ENCODE results near the gene ZNF592. TPM values are rescaled to one million over a fixed set of nuclear protein-coding genes. Genes with fewer than 3 reads are reported as not detected.
A peak's percentile ranks its signal among the peaks of the same experiment; 100 is the strongest.

Gene ZNF592
- total RNA-seq, 1 donor from 2014 or later: 42.3 TPM

DNA sequence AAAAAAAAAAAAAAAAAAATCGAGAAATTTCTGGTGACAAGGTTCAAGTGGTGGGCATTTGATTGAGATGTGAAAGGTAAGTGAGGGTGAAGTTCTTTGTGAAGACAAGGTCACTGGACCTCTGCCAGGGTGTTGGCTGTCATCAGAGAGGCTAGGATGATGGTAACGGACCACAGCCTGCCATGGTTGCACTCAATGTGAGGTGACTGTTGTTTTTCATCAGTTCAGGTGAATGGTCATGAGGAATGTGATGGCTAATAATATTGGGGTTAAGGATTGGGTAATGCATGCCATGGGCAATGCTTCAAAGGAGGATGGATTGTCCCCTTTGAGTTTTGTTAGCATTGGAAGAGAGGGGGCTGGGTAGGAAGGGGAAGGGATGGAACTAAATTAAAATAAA lies 64.5 kb downstream of the ZNF592 start:
- Mint-ChIP-seq H3K9me3 (ENCODE audit: unreplicated experiment) (peaks cover 12% of the 10 kb centered on the region), H3K4me1 (ENCODE audit: low read depth, unreplicated experiment) (peaks cover 21% of the 10 kb centered on the region), H3K36me3 (ENCODE audit: unreplicated experiment) (peaks cover 3% of the 10 kb centered on the region), H3K4me3 (ENCODE audit: unreplicated experiment) (no peak overlapping the region), H3K27me3 (ENCODE audit: unreplicated experiment) (peaks cover 18% of the 10 kb centered on the region), H3K27ac (ENCODE audit: unreplicated experiment) (no peak overlapping the region)
- TF ChIP-seq, protein P1, sequence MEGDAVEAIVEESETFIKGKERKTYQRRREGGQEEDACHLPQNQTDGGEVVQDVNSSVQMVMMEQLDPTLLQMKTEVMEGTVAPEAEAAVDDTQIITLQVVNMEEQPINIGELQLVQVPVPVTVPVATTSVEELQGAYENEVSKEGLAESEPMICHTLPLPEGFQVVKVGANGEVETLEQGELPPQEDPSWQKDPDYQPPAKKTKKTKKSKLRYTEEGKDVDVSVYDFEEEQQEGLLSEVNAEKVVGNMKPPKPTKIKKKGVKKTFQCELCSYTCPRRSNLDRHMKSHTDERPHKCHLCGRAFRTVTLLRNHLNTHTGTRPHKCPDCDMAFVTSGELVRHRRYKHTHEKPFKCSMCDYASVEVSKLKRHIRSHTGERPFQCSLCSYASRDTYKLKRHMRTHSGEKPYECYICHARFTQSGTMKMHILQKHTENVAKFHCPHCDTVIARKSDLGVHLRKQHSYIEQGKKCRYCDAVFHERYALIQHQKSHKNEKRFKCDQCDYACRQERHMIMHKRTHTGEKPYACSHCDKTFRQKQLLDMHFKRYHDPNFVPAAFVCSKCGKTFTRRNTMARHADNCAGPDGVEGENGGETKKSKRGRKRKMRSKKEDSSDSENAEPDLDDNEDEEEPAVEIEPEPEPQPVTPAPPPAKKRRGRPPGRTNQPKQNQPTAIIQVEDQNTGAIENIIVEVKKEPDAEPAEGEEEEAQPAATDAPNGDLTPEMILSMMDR (IDR thresholded peaks at IDR 0.05; ENCODE audit: partially characterized antibody, unreplicated experiment): no peak
- no peak for DNase-seq

DNA sequence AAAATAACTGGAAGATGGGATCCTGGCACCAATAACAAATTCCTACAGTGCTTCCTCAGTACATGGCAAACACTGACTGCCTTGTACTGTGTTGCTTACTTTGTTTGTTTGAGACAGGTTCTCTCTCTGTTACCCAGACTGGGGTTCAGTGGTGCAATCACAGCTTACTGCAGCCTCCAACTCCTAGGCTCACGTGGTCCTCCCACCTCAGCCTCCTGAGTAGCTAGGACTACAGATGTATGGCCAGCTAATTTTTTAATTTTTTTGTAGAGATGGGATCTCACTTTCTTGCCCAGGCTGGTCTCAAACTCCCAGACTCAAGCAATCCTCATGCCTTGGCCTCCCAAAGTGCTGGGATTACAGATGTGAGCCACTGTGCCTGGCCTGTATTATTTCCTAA lies 65.0 kb downstream of the ZNF592 start:
- Mint-ChIP-seq H3K9me3 (ENCODE audit: unreplicated experiment) (peaks cover 12% of the 10 kb centered on the region), H3K27me3 (ENCODE audit: unreplicated experiment) (peaks cover 21% of the 10 kb centered on the region), H3K4me1 (ENCODE audit: low read depth, unreplicated experiment) (peaks cover 25% of the 10 kb centered on the region), H3K36me3 (ENCODE audit: unreplicated experiment) (peaks cover 3% of the 10 kb centered on the region), H3K4me3 (ENCODE audit: unreplicated experiment) (no peak overlapping the region), H3K27ac (ENCODE audit: unreplicated experiment) (no peak overlapping the region)
- TF ChIP-seq, protein P1 (IDR thresholded peaks at IDR 0.05; ENCODE audit: partially characterized antibody, unreplicated experiment): no peak
- DNase-seq: no peak

DNA sequence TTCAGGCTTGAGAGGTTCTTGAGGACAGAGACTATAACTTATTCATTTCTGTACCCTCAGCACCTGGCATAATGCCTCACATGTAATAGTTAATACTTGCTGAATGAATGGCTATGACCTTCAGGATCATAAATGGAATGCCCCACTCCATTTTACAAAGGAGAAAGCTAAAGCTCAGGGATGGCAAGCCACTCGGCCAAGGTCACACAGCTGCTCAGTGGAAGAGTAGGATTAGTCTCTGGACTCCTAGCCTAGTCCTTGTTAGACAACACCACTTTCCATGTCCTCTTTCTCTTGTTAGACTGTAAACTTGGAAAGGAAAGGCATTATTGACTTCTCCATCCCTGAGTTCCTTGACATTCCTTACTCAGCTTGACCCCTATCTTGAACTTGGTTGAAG lies 65.5 kb downstream of the ZNF592 start:
- Mint-ChIP-seq H3K4me1 (ENCODE audit: low read depth, unreplicated experiment) (peaks cover 25% of the 10 kb centered on the region), H3K4me3 (ENCODE audit: unreplicated experiment) (no peak overlapping the region), H3K27ac (ENCODE audit: unreplicated experiment) (no peak overlapping the region), H3K36me3 (ENCODE audit: unreplicated experiment) (peaks cover 3% of the 10 kb centered on the region), H3K27me3 (ENCODE audit: unreplicated experiment) (peaks cover 21% of the 10 kb centered on the region), H3K9me3 (ENCODE audit: unreplicated experiment) (peaks cover 12% of the 10 kb centered on the region)
- DNase-seq: no peak
- TF ChIP-seq, protein P1 (IDR thresholded peaks at IDR 0.05; ENCODE audit: partially characterized antibody, unreplicated experiment): no peak

DNA sequence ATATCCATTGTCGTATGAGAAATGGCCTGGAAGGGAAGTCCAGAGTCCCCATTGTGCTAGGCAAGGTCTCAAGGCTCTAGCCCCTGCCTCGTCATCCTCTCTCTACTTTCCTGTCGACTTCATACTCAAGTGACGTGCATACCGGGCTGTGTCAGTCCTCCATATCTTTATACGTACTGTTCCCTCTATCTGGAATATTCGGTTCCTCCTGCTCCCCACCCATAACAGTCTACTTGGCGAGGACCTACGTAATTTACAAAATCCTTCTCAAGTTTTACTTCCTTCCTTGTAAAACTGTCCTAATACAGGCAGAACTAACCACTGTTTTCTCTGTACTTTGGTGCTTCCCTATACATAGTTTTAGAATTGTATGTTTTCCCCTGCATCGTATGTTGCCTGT lies 66.5 kb downstream of the ZNF592 start:
- Mint-ChIP-seq H3K4me1 (ENCODE audit: low read depth, unreplicated experiment) (peaks cover 31% of the 10 kb centered on the region), H3K27me3 (ENCODE audit: unreplicated experiment) (peaks cover 20% of the 10 kb centered on the region), H3K9me3 (ENCODE audit: unreplicated experiment) (peaks cover 12% of the 10 kb centered on the region), H3K27ac (ENCODE audit: unreplicated experiment) (no peak overlapping the region), H3K4me3 (ENCODE audit: unreplicated experiment) (no peak overlapping the region), H3K36me3 (ENCODE audit: unreplicated experiment) (peaks cover 3% of the 10 kb centered on the region)
- DNase-seq: no peak
- TF ChIP-seq, protein P1 (IDR thresholded peaks at IDR 0.05; ENCODE audit: partially characterized antibody, unreplicated experiment): no peak

DNA sequence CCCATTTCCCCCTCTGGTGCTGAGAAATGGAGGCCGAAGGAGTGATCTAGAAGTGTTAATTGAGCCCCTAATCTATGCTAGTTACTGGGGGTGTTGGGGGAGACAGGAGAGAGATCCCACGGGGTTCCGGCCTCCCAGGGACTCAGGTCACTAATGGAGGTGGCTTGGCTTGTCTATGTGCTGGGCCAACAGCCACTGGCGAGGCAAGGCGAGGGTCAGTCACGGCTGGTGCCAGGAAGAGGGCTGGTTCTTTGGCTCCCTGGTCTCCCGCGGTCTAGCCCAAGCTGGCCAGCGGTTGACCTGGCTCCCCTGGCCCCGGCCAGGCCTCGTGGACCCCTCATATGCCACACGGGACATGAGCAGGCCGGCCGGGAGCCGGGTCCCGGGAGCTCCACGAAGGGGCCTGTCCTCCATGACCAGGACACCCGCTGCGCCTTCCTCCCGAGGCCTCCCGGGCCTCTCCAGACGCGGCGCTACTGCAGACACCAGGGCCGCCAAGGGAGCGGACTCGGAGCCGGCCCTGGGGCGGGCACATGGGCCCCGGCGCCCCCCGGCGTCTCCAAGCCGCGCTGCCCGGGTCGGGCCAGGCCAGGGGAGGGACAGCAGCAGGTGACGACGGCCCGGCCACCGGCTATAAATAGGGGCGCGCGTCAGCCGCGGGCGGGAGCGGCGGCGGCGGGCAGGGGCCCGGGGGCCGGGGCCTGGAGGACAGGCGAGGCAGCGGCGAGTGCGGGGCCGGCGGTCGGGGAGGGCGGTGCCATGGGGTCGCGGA lies 68.5 kb downstream of the ZNF592 start, which contains the start of gene ALPK3:
ALPK3 (plus strand) TSS at position 663 of the 772 bp plus-strand sequence; CDS start at position 760, 97 bp downstream.
- TF ChIP-seq, protein P1 (IDR thresholded peaks at IDR 0.05; ENCODE audit: partially characterized antibody, unreplicated experiment): no peak
- peaks cover 6% of the 10 kb centered on the region for H3K9me3 Mint-ChIP-seq (ENCODE audit: unreplicated experiment)
- peak within 1 kb of the TSS; percentile 72 for H3K4me3 Mint-ChIP-seq (ENCODE audit: unreplicated experiment)

More for the DNA sequence above, 68.5 kb downstream of the ZNF592 start, which contains the start of gene ALPK3:
- H3K4me1 Mint-ChIP-seq (ENCODE audit: low read depth, unreplicated experiment): peaks cover 25% of the 10 kb centered on the region
- peaks cover 12% of the 10 kb centered on the region for H3K27me3 Mint-ChIP-seq (ENCODE audit: unreplicated experiment)
- peak within 1 kb of the TSS; percentile 86 for H3K27ac Mint-ChIP-seq (ENCODE audit: unreplicated experiment)
- peaks cover 3% of the 10 kb centered on the region for H3K36me3 Mint-ChIP-seq (ENCODE audit: unreplicated experiment)
- peak; percentile 46 for DNase-seq
